ENCODE data around the gene ARX.

ARX gene

GRCh38 chrX:25015486-25016360 is at the start of gene ARX:
TSS of gene ARX (minus strand) at chrX:25015965. CDS start at chrX:25015737, 228 bp downstream.
- DNase-seq = peak; percentile 40

DNA sequence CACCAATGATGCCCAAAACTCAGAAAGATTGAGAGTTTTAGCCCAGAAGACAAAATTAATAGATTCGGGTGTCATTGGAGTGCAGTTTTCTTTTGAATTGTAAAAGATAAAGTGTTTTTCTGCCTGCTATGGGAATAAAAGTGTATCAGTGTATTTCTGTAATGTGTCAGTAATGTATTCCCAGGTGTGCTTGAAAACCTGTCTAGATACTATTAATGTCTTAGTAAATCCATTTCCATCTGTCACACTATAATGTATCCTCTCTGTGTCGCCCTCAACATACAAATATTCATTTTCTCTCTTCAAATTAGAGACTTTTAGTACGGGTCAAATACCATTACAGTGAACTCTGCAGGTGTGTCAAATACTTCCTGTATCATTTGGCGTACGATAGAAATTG is 43.5 kb upstream of the ARX start:
- DNase-seq = no peak

DNA sequence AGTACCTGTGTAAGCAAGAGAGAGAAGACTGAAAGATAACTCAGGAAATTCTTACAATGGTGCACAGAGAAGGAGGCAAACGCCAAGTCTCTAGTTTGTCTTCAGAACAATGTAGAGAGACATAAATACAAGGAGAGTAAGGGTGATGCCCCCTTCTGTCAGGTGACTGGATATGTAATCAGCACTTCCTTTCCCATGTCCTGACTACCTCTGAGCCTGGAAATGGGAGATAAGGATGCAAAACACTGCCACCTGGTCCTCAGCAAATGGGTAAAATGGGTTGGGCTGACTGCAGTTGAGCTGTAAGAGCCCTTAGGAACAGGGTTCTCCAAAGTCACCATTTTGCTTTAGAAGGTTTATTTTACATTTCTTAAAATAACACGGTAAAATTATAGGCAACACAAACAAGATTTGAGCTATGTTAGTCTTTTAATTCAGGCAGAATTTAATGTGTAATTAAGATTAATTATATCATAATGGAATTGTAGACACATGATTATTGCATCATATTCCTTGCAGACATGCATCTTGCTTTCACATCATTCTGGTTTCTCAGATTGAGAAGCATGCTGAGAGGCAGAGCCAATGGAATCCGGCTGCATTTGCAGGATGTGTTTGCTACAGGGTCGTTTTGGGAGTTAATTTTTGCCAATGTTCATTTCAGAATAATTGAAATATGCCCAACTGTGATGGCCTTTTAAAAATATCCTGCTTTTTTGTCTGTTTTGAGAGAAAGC is 37.2 kb upstream of the ARX start:
- DNase-seq = no peak

DNA sequence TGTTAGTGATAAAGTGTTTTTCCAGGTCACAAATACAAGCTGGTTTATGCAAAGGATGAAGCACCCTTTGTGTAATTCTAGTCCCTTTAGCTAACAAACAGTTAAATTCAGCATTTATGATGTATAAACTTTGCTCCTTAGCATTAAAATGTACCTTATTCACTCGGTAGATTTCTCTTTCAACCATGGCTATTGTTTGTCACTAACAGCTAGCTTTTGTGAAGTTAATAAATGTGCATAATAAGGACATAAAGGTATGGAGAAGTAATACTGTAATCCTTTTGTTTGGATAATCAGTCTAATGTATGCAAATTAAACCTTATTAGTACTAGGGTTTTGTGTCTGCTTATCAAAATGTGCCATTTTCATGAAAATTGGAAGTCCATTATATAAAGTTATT is 34.2 kb upstream of the ARX start:
- DNase-seq = no peak

DNA sequence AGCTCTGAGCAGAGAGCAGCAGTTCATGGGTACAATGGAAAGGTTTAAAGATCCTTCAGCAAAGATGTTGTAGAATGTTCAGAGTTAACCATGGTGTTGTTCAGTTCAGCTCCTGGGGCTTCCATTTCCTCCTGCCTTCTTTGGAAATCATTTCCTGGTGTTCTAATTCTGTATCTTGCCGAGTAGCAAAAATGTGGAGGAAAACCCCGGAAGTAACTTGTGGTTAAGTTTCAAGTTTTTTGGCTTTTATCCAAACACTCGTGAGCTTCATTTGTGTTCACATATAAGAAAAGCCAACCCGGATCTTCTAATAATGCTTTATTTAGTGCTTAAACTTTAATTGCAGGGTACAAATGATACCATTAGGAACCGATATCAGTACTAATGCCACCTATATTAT is 33.6 kb upstream of the ARX start:
- DNase-seq = no peak

GRCh38 chrX:25048178-25048577 is 32.4 kb upstream of the ARX start:
- DNase-seq = no peak

DNA sequence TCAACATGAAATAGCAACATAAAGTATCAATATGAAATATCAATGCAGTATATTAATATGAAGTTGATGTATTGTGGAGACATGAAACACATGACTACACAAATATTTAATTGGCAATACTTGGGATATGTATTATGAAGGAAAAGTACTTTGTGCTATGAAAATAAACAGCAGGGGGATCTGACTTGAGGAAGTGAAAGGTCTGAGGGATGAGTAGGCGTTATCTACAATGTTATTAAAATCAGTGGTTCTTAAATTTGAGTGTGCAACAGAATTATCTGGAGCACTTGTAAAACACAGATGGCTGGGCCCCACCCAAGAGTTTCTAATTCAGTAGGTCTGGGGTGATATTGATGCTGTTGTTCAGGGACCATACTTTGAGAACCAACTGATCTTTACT is 27.4 kb upstream of the ARX start:
- no peak for DNase-seq

GRCh38 chrX:25039036-25039435 is 23.3 kb upstream of the ARX start:
- no peak for DNase-seq

DNA sequence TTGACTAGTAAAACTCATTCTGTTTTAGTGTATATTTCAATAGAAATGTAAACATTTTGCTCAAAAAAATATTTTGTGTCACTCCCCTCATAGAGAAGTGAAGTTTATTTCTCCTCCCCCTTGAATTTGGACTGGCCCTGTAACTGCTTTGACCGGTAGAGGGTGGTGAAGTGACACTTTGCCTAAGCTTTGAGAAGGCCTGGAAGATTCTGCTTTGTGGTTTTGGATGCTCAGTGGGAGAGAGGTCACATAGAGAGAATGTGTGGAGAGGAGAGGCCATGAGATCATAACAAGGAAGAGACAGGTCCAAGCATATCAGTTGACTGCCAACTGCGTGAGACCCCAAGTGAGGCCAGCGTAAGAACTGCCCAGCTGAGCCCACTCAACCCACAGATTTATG is 19.1 kb upstream of the ARX start:
- no peak for DNase-seq

GRCh38 chrX:25029288-25029825 is 13.6 kb upstream of the ARX start:
- DNase-seq = no peak

- no peak for DNase-seq
Observed at GRCh38 chrX:25028726-25029125, 13.0 kb upstream of the ARX start.

DNA sequence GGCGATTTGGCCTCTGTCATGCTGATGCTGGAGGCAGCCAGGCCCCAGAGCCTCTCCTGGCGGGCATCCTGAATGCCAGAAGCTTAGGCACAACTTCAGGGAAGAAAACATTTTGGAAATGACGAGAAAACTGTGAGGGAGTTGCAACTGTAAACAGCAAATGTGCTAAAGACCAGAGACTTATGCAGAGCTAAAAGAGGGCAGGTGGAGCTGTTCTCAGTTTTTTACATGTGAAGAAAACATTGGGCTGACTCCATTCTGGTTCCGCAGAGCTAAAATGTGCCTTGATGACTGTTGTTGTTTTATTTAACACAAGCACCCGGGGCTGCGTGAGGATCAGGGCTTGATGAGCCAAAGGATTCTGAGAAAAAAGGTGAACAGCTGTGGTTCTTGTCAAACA is 10.8 kb upstream of the ARX start:
- DNase-seq = no peak

DNA sequence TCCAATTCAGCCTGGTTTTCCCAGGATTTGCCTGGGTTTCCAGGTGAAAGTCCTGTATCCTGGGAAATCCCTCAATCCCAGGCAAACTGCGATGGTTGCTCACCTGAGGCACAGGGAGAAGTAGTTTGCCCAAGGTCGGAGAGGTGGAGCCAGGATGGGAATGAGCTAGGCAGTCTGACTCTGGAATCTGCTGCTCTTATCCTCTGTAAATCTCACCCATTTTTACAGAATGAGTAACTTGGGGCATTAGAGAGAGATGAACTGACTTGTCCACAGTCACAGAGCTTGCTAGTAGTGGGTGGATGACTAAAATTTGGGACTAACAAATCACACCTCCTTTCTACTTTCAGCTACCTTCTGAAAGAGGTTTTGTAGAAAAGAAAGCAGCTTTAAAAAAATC is 9.8 kb upstream of the ARX start:
- DNase-seq = no peak

DNA sequence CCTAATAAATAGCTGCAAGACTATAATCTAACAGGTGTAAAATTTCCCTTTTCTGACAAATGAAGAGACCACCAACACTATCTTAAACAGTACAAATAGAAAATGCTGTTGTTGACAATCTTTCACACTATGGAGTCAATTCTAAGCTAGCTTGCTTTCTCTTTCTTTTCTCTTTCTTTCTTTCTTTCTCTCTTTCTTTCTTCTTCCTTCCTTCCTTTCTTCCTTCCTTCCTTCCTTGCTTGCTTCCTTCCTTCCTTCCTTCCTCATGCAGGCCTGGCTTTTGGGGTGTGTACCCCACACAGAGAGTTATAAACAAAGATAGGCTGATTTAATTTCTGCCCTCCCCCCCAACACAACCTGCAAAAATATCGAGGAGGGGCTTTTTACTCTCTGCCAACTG is 8.1 kb upstream of the ARX start:
- no peak for DNase-seq

- no peak for DNase-seq
Observed at GRCh38 chrX:25022499-25023325, 6.9 kb upstream of the ARX start.

GRCh38 chrX:25020905-25021449 is 5.2 kb upstream of the ARX start:
- peak; percentile 30 for DNase-seq

DNA sequence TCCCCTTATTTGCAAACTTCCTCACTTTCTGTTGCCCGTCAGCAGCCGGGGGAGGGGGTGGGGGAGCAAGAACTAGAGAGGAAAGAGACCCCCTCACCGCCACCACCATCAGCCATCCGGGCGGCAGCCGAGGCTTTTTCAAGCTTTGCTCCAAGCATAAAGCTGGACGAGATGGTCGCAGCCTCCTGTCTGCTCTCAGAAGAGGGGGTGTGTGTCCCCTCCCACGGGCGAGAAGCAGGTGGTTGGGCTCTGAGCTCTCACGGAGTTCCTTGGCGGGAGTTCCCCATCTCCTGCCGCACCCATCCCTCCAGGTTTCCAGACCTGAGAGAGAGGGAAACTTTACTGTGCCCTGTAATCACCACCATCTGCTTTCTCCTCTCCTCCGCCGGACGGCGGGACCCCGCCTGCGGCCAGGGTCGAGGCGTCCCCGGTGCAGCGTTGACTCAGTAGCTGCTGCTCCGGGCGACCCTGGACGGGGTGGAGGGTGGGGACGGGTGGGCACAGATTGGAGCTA is 4.7 kb upstream of the ARX start:
- DNase-seq = no peak

- no peak for DNase-seq
Observed at GRCh38 chrX:25019707-25020390, 4.1 kb upstream of the ARX start.

DNA sequence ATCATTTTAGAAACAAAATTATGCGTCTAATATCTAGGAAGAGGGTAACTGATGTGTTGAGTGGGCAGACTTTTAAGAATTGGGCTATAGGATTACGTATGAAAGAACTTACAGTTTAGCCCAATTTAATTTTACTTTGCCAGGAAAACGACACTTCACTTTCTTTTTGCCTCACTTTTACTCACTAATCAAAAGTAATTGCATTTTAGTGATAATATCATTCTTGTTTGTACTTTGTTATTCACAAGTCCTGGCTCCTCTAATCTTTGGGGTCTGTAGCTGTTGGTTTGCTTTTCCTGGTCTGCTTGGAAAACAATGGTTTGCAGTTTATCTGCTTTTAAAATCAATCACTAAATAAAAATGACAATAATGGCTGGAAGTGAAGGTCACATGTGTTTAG is 2.9 kb upstream of the ARX start:
- DNase-seq = no peak

DNA sequence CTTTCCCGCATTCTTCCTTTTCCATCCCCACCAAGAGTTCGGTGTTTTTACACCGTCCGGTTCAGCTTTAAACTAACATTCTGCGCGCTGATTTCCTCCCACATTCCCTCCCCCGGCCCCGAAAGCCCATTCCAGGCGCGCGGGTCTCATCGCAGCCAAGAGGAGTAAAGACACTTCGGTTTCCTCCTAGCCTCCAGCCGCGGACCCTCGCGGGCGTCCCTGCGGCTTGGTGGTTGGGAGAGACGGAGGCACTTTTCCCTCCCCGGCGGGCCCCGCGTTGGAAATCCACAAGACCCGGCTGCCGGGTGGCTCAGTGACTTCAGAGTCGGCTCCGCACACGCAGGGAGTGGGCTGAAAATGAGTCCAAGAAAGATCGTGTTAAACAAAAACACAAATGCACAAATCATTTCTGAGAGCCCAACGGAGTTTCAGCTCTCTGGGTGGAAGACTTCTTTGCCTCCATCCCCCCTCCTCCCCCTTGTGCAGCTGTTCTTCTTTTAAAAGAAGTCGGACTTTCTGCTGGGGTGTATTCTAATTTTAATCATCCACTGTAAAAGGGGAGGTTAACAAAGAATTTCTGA is 2.0 kb upstream of the ARX start:
- DNase-seq = no peak

DNA sequence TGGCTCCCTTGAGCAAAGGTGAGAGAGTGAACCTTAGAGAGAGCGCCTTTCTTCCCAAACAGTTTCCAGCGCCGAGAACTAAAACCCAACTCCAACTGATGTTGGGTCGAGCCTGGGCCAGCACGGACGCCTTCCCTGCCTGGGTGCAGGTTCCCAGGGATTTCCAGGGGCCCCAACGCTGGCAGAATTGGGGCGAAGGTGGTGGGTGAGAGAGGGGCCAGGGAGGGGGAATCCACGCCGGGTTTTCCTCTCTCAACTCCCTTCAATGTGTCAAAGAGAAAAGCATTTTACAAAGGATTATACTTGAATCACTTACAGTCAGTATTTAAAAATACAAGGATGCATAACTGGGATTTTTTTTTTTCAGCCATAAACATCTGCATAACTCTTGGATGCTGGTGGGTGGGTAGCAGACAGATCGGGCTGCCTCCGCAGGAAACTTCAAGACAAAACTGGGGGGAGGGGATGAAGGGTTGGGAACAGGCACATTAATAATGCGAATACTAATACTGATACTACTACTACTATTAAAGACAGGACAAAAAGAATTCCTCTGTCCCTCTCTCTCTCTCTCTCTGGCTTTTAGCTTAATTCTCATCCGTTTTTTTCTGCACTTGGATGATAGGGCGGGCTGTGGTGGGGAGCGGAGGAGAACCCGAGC is 1.3 kb upstream of the ARX start:
- no peak for DNase-seq
